Measurements from ENCODE around the gene HACD1.

Gene HACD1

DNA sequence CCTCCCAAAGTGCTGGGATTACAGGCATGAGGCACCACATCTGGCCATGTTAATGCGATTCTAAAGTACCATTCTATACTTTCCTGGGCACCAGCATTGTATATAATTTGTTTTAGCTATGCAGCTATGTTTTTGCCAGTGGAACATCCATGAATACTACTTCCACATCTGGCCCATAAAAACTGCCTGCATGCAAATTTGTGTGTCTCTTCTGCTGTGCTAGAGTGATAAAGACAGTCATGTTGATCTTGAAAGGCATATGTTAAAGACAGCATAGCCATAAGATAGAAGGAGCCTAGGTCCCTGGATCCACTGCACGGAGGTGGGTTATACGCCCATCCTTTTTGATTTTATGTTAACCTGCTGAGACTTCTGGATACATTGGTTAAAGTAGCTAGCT lies 52.3 kb downstream of the HACD1 start:
- ChIA-PET CTCF (interaction anchor here (0.6 kb wide), 1 partner anchor 489 kb away, joined by 3 read pairs; no protein-coding TSS in a partner anchor), POLR2A (ENCODE audit: low non-redundant PET) (no interaction called here)
- H3K27ac ChIP-seq, result no peak overlapping the region
- TF ChIP-seq, protein P1, sequence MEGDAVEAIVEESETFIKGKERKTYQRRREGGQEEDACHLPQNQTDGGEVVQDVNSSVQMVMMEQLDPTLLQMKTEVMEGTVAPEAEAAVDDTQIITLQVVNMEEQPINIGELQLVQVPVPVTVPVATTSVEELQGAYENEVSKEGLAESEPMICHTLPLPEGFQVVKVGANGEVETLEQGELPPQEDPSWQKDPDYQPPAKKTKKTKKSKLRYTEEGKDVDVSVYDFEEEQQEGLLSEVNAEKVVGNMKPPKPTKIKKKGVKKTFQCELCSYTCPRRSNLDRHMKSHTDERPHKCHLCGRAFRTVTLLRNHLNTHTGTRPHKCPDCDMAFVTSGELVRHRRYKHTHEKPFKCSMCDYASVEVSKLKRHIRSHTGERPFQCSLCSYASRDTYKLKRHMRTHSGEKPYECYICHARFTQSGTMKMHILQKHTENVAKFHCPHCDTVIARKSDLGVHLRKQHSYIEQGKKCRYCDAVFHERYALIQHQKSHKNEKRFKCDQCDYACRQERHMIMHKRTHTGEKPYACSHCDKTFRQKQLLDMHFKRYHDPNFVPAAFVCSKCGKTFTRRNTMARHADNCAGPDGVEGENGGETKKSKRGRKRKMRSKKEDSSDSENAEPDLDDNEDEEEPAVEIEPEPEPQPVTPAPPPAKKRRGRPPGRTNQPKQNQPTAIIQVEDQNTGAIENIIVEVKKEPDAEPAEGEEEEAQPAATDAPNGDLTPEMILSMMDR (conservative IDR thresholded peaks at IDR 0.05; ENCODE audit: low read depth), result no peak
- DNase-seq (ENCODE audit: low spot score), result no peak

DNA sequence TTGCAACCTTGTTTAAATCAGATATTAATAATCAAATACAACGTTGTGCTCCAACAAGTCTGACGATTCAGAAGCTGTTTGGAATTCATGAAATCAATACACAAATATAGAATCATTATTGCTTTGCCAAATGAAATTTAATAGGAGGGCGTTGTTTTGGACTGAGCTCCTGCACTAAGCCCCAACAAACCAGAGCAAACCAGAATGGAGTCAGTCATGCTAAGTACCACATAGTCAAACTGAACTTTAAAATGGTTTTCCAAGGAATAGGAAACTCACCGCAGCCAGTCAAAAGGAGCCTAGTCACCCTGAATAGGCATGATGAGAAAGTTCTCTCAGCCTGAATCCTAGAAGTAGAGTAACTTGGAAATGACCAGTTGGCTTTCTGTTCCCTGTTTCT lies 53.7 kb downstream of the HACD1 start:
- no peak for DNase-seq (ENCODE audit: low spot score)
- POLR2A ChIA-PET (ENCODE audit: low non-redundant PET), result no interaction called here
- TF ChIP-seq, protein P1 (conservative IDR thresholded peaks at IDR 0.05; ENCODE audit: low read depth), result no peak
- H3K27ac ChIP-seq, result no peak overlapping the region
- CTCF ChIA-PET, result no interaction called here

DNA sequence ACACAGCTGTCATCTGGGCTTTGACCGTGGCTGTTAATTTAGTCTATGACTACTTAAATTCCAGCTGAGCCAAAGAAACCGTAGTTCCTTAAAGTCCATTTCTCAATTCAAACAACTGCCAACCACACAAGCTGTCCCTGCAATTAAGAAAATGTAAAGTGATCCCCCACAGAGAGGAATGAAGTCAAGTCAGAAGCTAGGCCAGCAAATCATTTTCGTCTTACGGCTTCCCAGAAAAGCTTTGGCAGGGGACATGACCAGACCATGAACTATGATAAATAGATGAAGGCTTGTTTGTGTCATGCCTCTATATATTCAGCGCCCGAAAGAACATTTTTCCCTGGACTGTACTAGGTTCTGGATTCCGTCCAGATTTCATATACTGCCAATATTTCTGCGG lies 54.6 kb downstream of the HACD1 start:
- no peak for DNase-seq (ENCODE audit: low spot score)
- ChIA-PET CTCF (interaction anchor here (0.5 kb wide), 1 partner anchor 328 kb away, joined by 3 read pairs; no protein-coding TSS in a partner anchor), POLR2A (ENCODE audit: low non-redundant PET) (no interaction called here)
- TF ChIP-seq, protein P1 (conservative IDR thresholded peaks at IDR 0.05; ENCODE audit: low read depth), result no peak
- H3K27ac ChIP-seq, result no peak overlapping the region

DNA sequence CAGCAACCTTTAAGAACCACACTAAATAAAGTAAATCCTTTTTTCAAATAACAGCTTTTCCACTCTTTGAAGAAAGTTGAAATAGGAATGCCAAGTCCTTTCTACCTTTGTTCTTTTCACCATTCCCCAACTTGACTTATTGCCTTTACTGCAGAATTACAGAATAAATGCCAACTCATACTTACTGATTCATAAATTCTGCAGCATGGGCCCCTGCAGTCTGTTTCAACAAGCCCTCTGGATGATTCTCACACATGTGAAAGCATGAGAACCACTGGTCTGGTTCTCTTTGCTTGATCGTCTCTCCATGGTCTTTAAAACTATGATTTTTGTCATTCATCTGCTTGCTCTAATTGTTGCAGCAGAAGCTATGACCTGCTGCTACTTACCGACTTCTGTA lies 56.1 kb downstream of the HACD1 start:
- DNase-seq (ENCODE audit: low spot score), result no peak
- POLR2A ChIA-PET (ENCODE audit: low non-redundant PET), result no interaction called here
- CTCF ChIA-PET, result interaction anchor here (0.5 kb wide), 1 partner anchor 286 kb away, joined by 3 read pairs; no protein-coding TSS in a partner anchor
- TF ChIP-seq, protein P1 (conservative IDR thresholded peaks at IDR 0.05; ENCODE audit: low read depth), result no peak
- H3K27ac ChIP-seq, result no peak overlapping the region

DNA sequence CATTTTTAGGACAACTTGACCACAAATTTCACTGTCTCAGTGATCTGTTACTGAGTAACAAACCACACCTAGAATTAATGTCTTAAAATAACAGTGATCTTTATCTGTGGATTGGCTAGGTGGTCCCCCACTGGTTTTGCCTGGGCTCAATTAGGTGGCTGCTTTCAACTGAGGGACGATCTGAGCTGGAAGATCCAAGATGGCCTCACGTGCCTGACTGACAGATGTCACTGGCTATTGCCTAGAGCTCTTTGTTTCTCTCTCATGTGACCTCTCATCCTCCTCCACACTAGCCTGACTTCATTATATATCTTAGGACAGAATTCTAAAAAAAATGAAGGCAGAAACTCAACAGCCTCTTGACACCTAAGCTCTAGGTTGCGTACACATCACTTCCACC lies 59.7 kb downstream of the HACD1 start:
- CTCF ChIA-PET, result no interaction called here
- no peak overlapping the region for H3K27ac ChIP-seq
- TF ChIP-seq, protein P1 (conservative IDR thresholded peaks at IDR 0.05; ENCODE audit: low read depth), result no peak
- no peak for DNase-seq (ENCODE audit: low spot score)
- POLR2A ChIA-PET (ENCODE audit: low non-redundant PET), result interaction anchor here (0.6 kb wide), 1 partner anchor 57 kb away, joined by 5 read pairs; no protein-coding TSS in a partner anchor

DNA sequence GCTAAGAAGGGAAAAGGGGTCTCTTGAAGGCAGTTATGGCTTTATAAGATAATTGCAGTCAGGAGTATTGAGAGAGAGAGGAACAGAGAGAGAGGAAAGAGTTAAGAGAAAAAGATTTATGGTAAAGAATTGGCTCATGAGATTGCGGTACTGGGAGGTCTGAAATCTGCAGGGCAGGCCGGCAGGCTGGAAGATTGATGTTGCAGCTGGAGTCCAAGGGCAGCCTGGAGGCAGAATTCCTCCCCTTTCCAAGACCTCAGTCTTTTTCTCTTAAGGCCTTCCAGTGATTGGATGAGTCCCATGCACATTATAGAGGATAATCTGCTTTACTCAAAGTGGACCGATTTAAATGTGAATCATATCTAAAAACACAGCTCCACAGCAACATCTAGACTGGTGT lies 68.4 kb downstream of the HACD1 start:
- TF ChIP-seq, protein P1 (conservative IDR thresholded peaks at IDR 0.05; ENCODE audit: low read depth), result no peak
- CTCF ChIA-PET, result no interaction called here
- H3K27ac ChIP-seq, result no peak overlapping the region
- no peak for DNase-seq (ENCODE audit: low spot score)
- POLR2A ChIA-PET (ENCODE audit: low non-redundant PET), result no interaction called here

DNA sequence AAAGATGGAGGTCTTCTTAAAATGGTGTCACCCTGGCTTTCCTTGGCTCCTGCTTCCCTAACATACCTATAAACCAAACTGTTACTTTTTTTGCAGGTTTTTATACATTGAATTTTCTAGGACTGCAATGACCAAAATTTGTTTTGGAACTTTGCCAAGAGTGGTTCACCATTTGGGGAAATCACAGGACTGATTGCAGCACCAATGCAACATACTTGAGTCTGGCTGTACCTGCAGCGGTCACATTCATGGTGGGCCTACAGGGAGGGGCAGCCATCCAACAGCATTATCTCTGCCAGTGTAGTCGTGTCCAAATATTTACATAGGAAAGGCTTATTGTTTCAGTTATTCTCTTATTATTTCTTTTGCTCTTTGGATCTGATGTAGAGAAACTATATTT lies 69.0 kb downstream of the HACD1 start:
- no peak for DNase-seq (ENCODE audit: low spot score)
- ChIA-PET POLR2A (ENCODE audit: low non-redundant PET) (no interaction called here), CTCF (no interaction called here)
- TF ChIP-seq, protein P1 (conservative IDR thresholded peaks at IDR 0.05; ENCODE audit: low read depth), result no peak
- H3K27ac ChIP-seq, result no peak overlapping the region
